Neuronal stem cell (in vitro differentiated cells): ENCODE results near the gene TRPM2.

Experiments
- DNase-seq: peaks from one replicate; pipeline ENCODE4 v3.0.0-alpha.2; 2013; ENCODE audit warnings: low spot score
- H2AFZ ChIP-seq: one replicate; pipeline ENCODE4 v1.6.1; 2013; ENCODE audit warnings: mild to moderate bottlenecking, low read length, inconsistent platforms
- H2AK5ac ChIP-seq: 2 replicates; pipeline ENCODE4 v1.6.1; 2013; ENCODE audit warnings: low read depth, mild to moderate bottlenecking, inconsistent platforms, low read length, moderate library complexity, mixed read lengths
- H2BK120ac ChIP-seq: 2 replicates; pipeline ENCODE4 v1.6.1; 2013; ENCODE audit warnings: low read depth, mild to moderate bottlenecking, inconsistent platforms, low read length, moderate library complexity, mixed read lengths
- H2BK12ac ChIP-seq: one replicate; pipeline ENCODE4 v1.6.1; 2013; ENCODE audit warnings: low read length, inconsistent platforms
- H2BK15ac ChIP-seq: 2 replicates; pipeline ENCODE4 v1.6.1; 2013; ENCODE audit warnings: mild to moderate bottlenecking, low read length, inconsistent platforms, mixed read lengths
- H2BK5ac ChIP-seq: one replicate; pipeline ENCODE4 v1.6.1; 2013; ENCODE audit warnings: inconsistent platforms, mild to moderate bottlenecking, low read length, moderate library complexity
- H3K14ac ChIP-seq: one replicate; pipeline ENCODE4 v1.6.1; 2013; ENCODE audit warnings: low read length, inconsistent platforms
- H3K18ac ChIP-seq: 2 replicates; pipeline ENCODE4 v1.6.1; 2013; ENCODE audit warnings: low read length, inconsistent platforms
- H3K23ac ChIP-seq: 2 replicates; pipeline ENCODE4 v1.6.1; 2013; ENCODE audit warnings: low read depth, mild to moderate bottlenecking, mixed read lengths, low read length, inconsistent platforms; ENCODE audit not compliant: poor library complexity
- H3K27ac ChIP-seq: replicated peaks from 3 replicates; pipeline ENCODE4 v1.5.1; 2013; ENCODE audit warnings: low read length, inconsistent platforms
- H3K27me3 ChIP-seq, 3 experiments: 2 replicates each; pipeline ENCODE4 v1.6.1; 2013; ENCODE audit warnings: low read length in 3 of 3, mild to moderate bottlenecking in 2 of 3, inconsistent platforms in 1 of 3, low read depth in 1 of 3, mixed read lengths in 1 of 3, moderate library complexity in 1 of 3; ENCODE audit not compliant: control insufficient read depth in 3 of 3, insufficient read depth in 3 of 3
- H3K36me3 ChIP-seq, 2 donors: replicated peaks in 1 of 2; 2 replicates each; pipeline ENCODE4 v1.6.1; 2013; ENCODE audit warnings: low read length in 2 of 2; ENCODE audit not compliant: control insufficient read depth in 2 of 2, insufficient read depth in 2 of 2
- H3K4ac ChIP-seq: 2 replicates; pipeline ENCODE4 v1.6.1; 2013; ENCODE audit warnings: inconsistent platforms, mild to moderate bottlenecking, low read length, moderate library complexity
- H3K4me1 ChIP-seq, 2 donors: 1 replicate in 1 of 2; 2 replicates in 1 of 2; pipeline ENCODE4 v1.6.1; 2013; ENCODE audit warnings: low read length in 2 of 2, low read depth in 1 of 2; ENCODE audit not compliant: control insufficient read depth in 2 of 2, insufficient read depth in 1 of 2
- H3K4me2 ChIP-seq: one replicate; pipeline ENCODE4 v1.6.1; 2013; ENCODE audit warnings: mild to moderate bottlenecking, low read length, inconsistent platforms; ENCODE audit not compliant: insufficient read depth, poor library complexity, severe bottlenecking
- H3K4me3 ChIP-seq, 2 donors: 2 replicates each; pipeline ENCODE4 v1.5.1; 2013; ENCODE audit warnings: low read length in 2 of 2, mild to moderate bottlenecking in 2 of 2, inconsistent platforms in 1 of 2, moderate library complexity in 1 of 2
- H3K79me1 ChIP-seq: one replicate; pipeline ENCODE4 v1.6.1; 2013; ENCODE audit warnings: low read depth, mild to moderate bottlenecking, inconsistent platforms, low read length, moderate library complexity
- H3K9ac ChIP-seq: one replicate; pipeline ENCODE4 v1.6.1; 2013; ENCODE audit warnings: mild to moderate bottlenecking, low read depth, low read length, inconsistent platforms; ENCODE audit not compliant: poor library complexity
- H3K9me3 ChIP-seq, 2 donors: replicated peaks in 1 of 2; 2 replicates each; pipeline versions ENCODE3 to v1.6.1; 2013; ENCODE audit warnings: low read length in 2 of 2, mild to moderate bottlenecking in 2 of 2, inconsistent platforms in 1 of 2, low read depth in 1 of 2, mixed read lengths in 1 of 2, moderate library complexity in 1 of 2; ENCODE audit not compliant: control insufficient read depth in 2 of 2, insufficient read depth in 1 of 2
- H4K8ac ChIP-seq: one replicate; pipeline ENCODE4 v1.6.1; 2013; ENCODE audit warnings: low read depth, mild to moderate bottlenecking, inconsistent platforms, low read length, moderate library complexity
- H4K91ac ChIP-seq: one replicate; pipeline ENCODE4 v1.6.1; 2013; ENCODE audit warnings: low read length, low read depth, mild to moderate bottlenecking, inconsistent platforms; ENCODE audit not compliant: poor library complexity
- WGBS, 2 donors: extraction: QIAGEN DNeasy Blood & Tissue Kit; methylation state at CpG; one replicate each; pipeline ENCODE4 v1.1.7; 2013; ENCODE audit warnings: missing lambda C conversion rate in 2 of 2, mixed read lengths in 1 of 2; ENCODE audit not compliant: insufficient read length in 2 of 2, insufficient replicate concordance in 1 of 2; ENCODE audit errors: extremely low coverage in 2 of 2; 5-methylcytosine and 5-hydroxymethylcytosine counted together

TRPM2 gene

GRCh38 chr21:44375281-44375651 lies 21.8 kb downstream of the TRPM2 start:
- Histone ChIP-seq H2BK15ac (no peak overlapping the region), H4K91ac (no peak overlapping the region), H2AK5ac (no peak overlapping the region), H2AFZ (no peak overlapping the region), H3K4ac (no peak overlapping the region), H3K14ac (no peak overlapping the region), H3K4me3 (no peak overlapping the region), H3K79me1 (no peaks in the 10 kb centered on the region), H3K23ac (no peak overlapping the region), H3K36me3 (no peaks in the 10 kb centered on the region), H3K9ac (no peak overlapping the region), H2BK5ac (no peak overlapping the region), H2BK120ac (no peak overlapping the region), H3K18ac (no peak overlapping the region), H3K27me3 (peaks cover 0 to 21% (median 5%) of the 10 kb centered on the region in 3 experiments), H4K8ac (no peak overlapping the region), H3K27ac (no peak overlapping the region), H3K4me1 (peaks cover 0 to 11% of the 10 kb centered on the region in 2 donors), H2BK12ac (no peak overlapping the region), H3K4me2 (no peak overlapping the region), H3K9me3 (peaks cover 0 to 5% of the 10 kb centered on the region in 2 donors)
- no CpG with 5 or more reads among the region's 10 CpGs for WGBS, 2 donors
- DNase-seq: no peak

- Histone ChIP-seq H4K91ac (no peak overlapping the region), H2AK5ac (no peak overlapping the region), H3K18ac (no peak overlapping the region), H3K23ac (peak overlapping the region; percentile 32), H2BK5ac (no peak overlapping the region), H2AFZ (no peak overlapping the region), H3K14ac (no peak overlapping the region), H3K9ac (no peak overlapping the region), H3K4me2 (no peak overlapping the region), H3K27me3 (peaks cover 0 to 16% (median under 1%) of the 10 kb centered on the region in 3 experiments), H2BK120ac (no peak overlapping the region), H2BK15ac (no peak overlapping the region), H3K4me3 (peak overlapping the region in 1 of 2 donors; percentile 33), H3K36me3 (no peaks in the 10 kb centered on the region), H3K4ac (no peak overlapping the region), H4K8ac (no peak overlapping the region), H3K27ac (no peak overlapping the region), H3K4me1 (peaks cover 0 to 11% of the 10 kb centered on the region in 2 donors), H3K9me3 (peaks cover 0 to 5% of the 10 kb centered on the region in 2 donors), H2BK12ac (no peak overlapping the region), H3K79me1 (no peaks in the 10 kb centered on the region)
- no CpG with 5 or more reads among the region's 19 CpGs for WGBS, 2 donors
- no peak for DNase-seq
Measured at GRCh38 chr21:44375761-44376241, 22.4 kb downstream of the TRPM2 start.

- Histone ChIP-seq H2BK5ac (peak overlapping the region; percentile 88), H3K4me2 (no peak overlapping the region), H3K27me3 (peaks cover 0 to 16% (median 0%) of the 10 kb centered on the region in 3 experiments), H3K14ac (peak overlapping the region; percentile 85), H3K4me1 (peaks cover 0 to 11% of the 10 kb centered on the region in 2 donors), H4K91ac (no peak overlapping the region), H3K79me1 (no peaks in the 10 kb centered on the region), H2BK120ac (no peak overlapping the region), H2AK5ac (peak overlapping the region; percentile 10), H3K9ac (peak overlapping the region; percentile 51), H3K27ac (no peak overlapping the region), H4K8ac (no peak overlapping the region), H2AFZ (no peak overlapping the region), H3K36me3 (no peaks in the 10 kb centered on the region), H3K4me3 (no peak overlapping the region), H2BK12ac (no peak overlapping the region), H3K18ac (peak overlapping the region; percentile 88), H2BK15ac (no peak overlapping the region), H3K23ac (peak overlapping the region; percentile 29), H3K9me3 (peaks cover 0 to 5% of the 10 kb centered on the region in 2 donors), H3K4ac (no peak overlapping the region)
- WGBS, 2 donors: no CpG with 5 or more reads among the region's 9 CpGs
- no peak for DNase-seq
Measured at GRCh38 chr21:44376606-44377005, 23.2 kb downstream of the TRPM2 start.

GRCh38 chr21:44377201-44377921 lies 23.9 kb downstream of the TRPM2 start:
- no peak overlapping the region for H2BK120ac ChIP-seq
- H2AFZ ChIP-seq: no peak overlapping the region
- no peaks in the 10 kb centered on the region for H3K79me1 ChIP-seq
- H3K18ac ChIP-seq: peak overlapping the region; percentile 88
- peaks cover 0 to 16% (median 0%) of the 10 kb centered on the region in 3 experiments for H3K27me3 ChIP-seq
- H3K36me3 ChIP-seq: no peaks in the 10 kb centered on the region
- H2AK5ac ChIP-seq: peak overlapping the region; percentile 76
- DNase-seq: no peak
- peak overlapping the region; percentile 85 for H3K14ac ChIP-seq
- H2BK12ac ChIP-seq: peak overlapping the region; percentile 46
- peak overlapping the region; percentile 88 for H2BK5ac ChIP-seq
- H3K9ac ChIP-seq: no peak overlapping the region
- H2BK15ac ChIP-seq: peak overlapping the region; percentile 65
- peak overlapping the region; percentile 39 for H4K91ac ChIP-seq
- no peak overlapping the region for H4K8ac ChIP-seq
- H3K23ac ChIP-seq: peak overlapping the region; percentile 92
- H3K27ac ChIP-seq: no peak overlapping the region
- no peak overlapping the region for H3K4me3 ChIP-seq
- H3K4ac ChIP-seq: no peak overlapping the region
- WGBS, 2 donors: no CpG with 5 or more reads among the region's 24 CpGs
- peaks cover 0 to 11% of the 10 kb centered on the region in 2 donors for H3K4me1 ChIP-seq
- no peak overlapping the region for H3K4me2 ChIP-seq
- H3K9me3 ChIP-seq: peaks cover 0 to 5% of the 10 kb centered on the region in 2 donors
